Activated CD4-positive, alpha-beta T cell treated with anti-CD3 and anti-CD28 coated beads, Interleukin-2, Interleukin-6, amounts not matched to agents 100 ng/mL and 50 ng/mL, durations not matched to agents 16 hours and 8 hours (primary cell): ENCODE measurements around the gene OCIAD1.

Experiments
- DNase-seq: peaks from one replicate; pipeline ENCODE4 v3.0.0-alpha.2; 2020

Gene OCIAD1

GRCh38 chr4:48896845-48897244, 66.0 kb downstream of the OCIAD1 start:
- DNase-seq: no peak

GRCh38 chr4:48898733-48899431, 68.0 kb downstream of the OCIAD1 start:
- peak; percentile 21 for DNase-seq

GRCh38 chr4:48899432-48899749, 68.5 kb downstream of the OCIAD1 start:
- no peak for DNase-seq

GRCh38 chr4:48899950-48900349, 69.1 kb downstream of the OCIAD1 start:
- no peak for DNase-seq

GRCh38 chr4:48901196-48901595, 70.3 kb downstream of the OCIAD1 start:
- no peak for DNase-seq

GRCh38 chr4:48902266-48902665, 71.4 kb downstream of the OCIAD1 start:
- no peak for DNase-seq

GRCh38 chr4:48904101-48904500, 73.2 kb downstream of the OCIAD1 start:
- no peak for DNase-seq

GRCh38 chr4:48904541-48905142, 73.8 kb downstream of the OCIAD1 start:
- no peak for DNase-seq

- DNase-seq: no peak
Measured at GRCh38 chr4:48905363-48906015, 74.6 kb downstream of the OCIAD1 start.

GRCh38 chr4:48906206-48907173, 75.6 kb downstream of the OCIAD1 start, which contains the start of gene OCIAD2:
Gene OCIAD2, minus strand, starts transcription at chr4:48906774. Its CDS starts 2,225 bp downstream, at chr4:48904549.
- peak; percentile 89 for DNase-seq

- no peak for DNase-seq
Measured at GRCh38 chr4:48907706-48908477, 77.0 kb downstream of the OCIAD1 start.

- no peak for DNase-seq
Measured at GRCh38 chr4:48908687-48909086, 77.8 kb downstream of the OCIAD1 start.

GRCh38 chr4:48909697-48910096, 78.8 kb downstream of the OCIAD1 start:
- DNase-seq: peak; percentile 87

GRCh38 chr4:48910511-48910910, 79.6 kb downstream of the OCIAD1 start:
- DNase-seq: no peak
